ENCODE measurements around the gene POLDIP2. TPM values are rescaled to one million over a fixed set of nuclear protein-coding genes. Genes with fewer than 3 reads are reported as not detected.

POLDIP2 gene
- total and polyA plus RNA-seq, 2 of the 13 experiments (the other 11 are each of a cell fraction or from before 2014, with no cell fraction given), result 85.9 to 114 TPM

- TF ChIP-seq, protein P1, sequence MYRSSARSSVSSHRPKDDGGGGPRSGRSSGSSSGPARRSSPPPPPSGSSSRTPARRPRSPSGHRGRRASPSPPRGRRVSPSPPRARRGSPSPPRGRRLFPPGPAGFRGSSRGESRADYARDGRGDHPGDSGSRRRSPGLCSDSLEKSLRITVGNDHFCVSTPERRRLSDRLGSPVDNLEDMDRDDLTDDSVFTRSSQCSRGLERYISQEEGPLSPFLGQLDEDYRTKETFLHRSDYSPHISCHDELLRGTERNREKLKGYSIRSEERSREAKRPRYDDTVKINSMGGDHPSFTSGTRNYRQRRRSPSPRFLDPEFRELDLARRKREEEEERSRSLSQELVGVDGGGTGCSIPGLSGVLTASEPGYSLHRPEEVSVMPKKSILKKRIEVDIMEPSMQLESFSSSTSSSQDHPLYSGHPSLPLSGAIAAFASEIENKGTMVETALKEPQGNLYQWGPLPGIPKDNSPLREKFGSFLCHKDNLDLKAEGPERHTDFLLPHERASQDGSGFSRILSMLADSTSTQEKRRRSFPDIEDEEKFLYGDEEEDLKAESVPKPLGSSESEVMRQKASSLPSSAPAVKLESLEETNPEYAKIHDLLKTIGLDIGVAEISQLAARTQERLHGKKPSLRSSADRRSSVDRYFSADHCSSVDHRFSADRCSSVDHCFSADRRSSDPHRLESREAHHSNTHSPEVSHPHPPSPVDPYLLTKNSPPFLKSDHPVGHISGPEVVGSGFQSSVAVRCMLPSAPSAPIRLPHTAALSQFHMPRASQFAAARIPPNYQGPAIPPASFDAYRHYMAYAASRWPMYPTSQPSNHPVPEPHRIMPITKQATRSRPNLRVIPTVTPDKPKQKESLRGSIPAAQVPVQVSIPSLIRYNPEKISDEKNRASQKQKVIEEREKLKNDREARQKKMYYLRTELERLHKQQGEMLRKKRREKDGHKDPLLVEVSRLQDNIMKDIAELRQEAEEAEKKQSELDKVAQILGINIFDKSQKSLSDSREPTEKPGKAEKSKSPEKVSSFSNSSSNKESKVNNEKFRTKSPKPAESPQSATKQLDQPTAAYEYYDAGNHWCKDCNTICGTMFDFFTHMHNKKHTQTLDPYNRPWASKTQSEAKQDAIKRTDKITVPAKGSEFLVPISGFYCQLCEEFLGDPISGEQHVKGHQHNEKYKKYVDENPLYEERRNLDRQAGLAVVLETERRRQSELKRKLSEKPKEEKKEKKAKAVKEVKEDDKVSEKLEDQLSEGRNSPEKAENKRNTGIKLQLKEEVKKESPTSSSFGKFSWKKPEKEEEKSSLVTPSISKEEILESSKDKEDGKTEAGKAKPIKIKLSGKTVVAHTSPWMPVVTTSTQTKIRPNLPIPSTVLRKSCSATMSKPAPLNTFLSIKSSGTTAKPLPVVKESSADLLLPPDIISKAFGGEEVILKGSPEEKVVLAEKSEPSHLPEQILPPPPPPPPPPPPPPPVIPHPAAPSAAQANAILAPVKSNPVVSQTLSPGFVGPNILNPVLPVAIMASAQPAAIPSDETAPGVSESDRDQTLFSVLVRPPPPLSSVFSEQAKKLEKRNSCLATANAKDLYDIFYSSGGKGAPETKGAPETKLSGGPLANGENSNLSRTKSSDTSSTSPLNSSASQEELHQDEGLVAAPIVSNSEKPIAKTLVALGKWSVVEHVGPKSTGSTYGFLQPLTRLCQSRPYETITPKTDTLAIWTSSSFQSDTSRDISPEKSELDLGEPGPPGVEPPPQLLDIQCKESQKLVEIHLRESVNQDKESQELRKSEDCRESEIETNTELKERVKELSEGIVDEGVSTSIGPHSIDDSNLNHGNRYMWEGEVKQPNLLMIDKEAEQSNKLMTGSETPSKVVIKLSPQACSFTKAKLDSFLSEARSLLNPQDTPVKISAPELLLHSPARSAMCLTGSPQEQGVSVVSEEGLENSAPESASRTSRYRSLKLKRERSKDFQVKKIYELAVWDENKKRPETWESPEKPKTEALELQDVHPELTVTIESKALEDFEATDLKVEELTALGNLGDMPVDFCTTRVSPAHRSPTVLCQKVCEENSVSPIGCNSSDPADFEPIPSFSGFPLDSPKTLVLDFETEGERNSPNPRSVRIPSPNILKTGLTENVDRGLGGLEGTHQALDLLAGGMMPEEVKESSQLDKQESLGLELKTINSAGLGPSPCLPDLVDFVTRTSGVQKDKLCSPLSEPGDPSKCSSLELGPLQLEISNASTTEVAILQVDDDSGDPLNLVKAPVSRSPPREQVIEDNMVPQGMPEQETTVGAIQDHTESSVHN (CRISPR knock-in tag; IDR thresholded peaks at IDR 0.05), result peak; percentile 85; the same call in 1 of the 2 replicates
- no peak for TF ChIP-seq CSRNP2 (CRISPR knock-in tag; conservative IDR thresholded peaks at IDR 0.05; ENCODE audit: low read depth)
- TF ChIP-seq RXRA (CRISPR knock-in tag; IDR thresholded peaks at IDR 0.05), result peak; percentile 97
- no peak for TF ChIP-seq AGO1 (IDR thresholded peaks at IDR 0.05; ENCODE audit: low read depth, low read length, poor library complexity, severe bottlenecking)
- peak; percentile 95 for TF ChIP-seq BRD4 (CRISPR knock-in tag; IDR thresholded peaks at IDR 0.05)
- peak; percentile 81 for TF ChIP-seq THAP11 (CRISPR knock-in tag; IDR thresholded peaks at IDR 0.05)
- TF ChIP-seq ZNF280B (CRISPR knock-in tag; IDR thresholded peaks at IDR 0.05; ENCODE audit: borderline replicate concordance), result no peak; the same call in 1 of the 2 replicates
- peak; percentile 59; the same call in 1 of the 2 replicates for TF ChIP-seq UBTF (CRISPR knock-in tag; IDR thresholded peaks at IDR 0.05)
- TF ChIP-seq, protein P2, sequence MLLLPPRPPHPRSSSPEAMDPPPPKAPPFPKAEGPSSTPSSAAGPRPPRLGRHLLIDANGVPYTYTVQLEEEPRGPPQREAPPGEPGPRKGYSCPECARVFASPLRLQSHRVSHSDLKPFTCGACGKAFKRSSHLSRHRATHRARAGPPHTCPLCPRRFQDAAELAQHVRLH (CRISPR knock-in tag; IDR thresholded peaks at IDR 0.05; ENCODE audit: borderline replicate concordance, low read depth), result no peak; the same call in 1 of the 2 replicates
- peak; percentile 99 for TF ChIP-seq PITX1 (CRISPR knock-in tag; IDR thresholded peaks at IDR 0.05)
These were observed 12.9 kb upstream of the POLDIP2 start, which contains the start of gene VTN (continued) for GRCh38 chr17:28370035-28370743.
